ENCODE measurements around the gene RNF13.

RNF13 gene

GRCh38 chr3:149901770-149902169 lies 88.8 kb downstream of the RNF13 start:
- H3K36me3 ChIP-seq (replicated peaks), result no peaks in the 10 kb centered on the region
- in situ Hi-C loops (cut with HindIII; ENCODE audit: low pct_ligation_motif_present, low sequenced_read_pairs), result no loop called here

GRCh38 chr3:149902498-149903139 lies 89.6 kb downstream of the RNF13 start:
- TF ChIP-seq CTCF (IDR thresholded peaks at IDR 0.05; ENCODE audit: low read depth, low read length, missing control alignments), result peak; percentile 8
- in situ Hi-C loops (cut with HindIII; ENCODE audit: low pct_ligation_motif_present, low sequenced_read_pairs), result no loop called here
- DNase-seq, result no peak
- no peak overlapping the region for H3K4me3 ChIP-seq (ENCODE audit: low read depth, low read length)
- no peak overlapping the region for H3K27ac ChIP-seq
- H3K36me3 ChIP-seq (replicated peaks), result no peaks in the 10 kb centered on the region
- H3K27me3 ChIP-seq (replicated peaks), result no peaks in the 10 kb centered on the region

More at GRCh38 chr3:149901770-149902169, 88.8 kb downstream of the RNF13 start:
- H3K27ac ChIP-seq, result no peak overlapping the region
- H3K27me3 ChIP-seq (replicated peaks), result no peaks in the 10 kb centered on the region
- no peak for DNase-seq
- no peak overlapping the region for H3K4me3 ChIP-seq (ENCODE audit: low read depth, low read length)
- no peak for TF ChIP-seq CTCF (IDR thresholded peaks at IDR 0.05; ENCODE audit: low read depth, low read length, missing control alignments)

GRCh38 chr3:149906036-149906435 lies 93.0 kb downstream of the RNF13 start:
- Histone ChIP-seq H3K36me3 (replicated peaks) (no peaks in the 10 kb centered on the region), H3K27me3 (replicated peaks) (no peaks in the 10 kb centered on the region), H3K27ac (no peak overlapping the region), H3K4me3 (ENCODE audit: low read depth, low read length) (no peak overlapping the region)
- no peak for TF ChIP-seq CTCF (IDR thresholded peaks at IDR 0.05; ENCODE audit: low read depth, low read length, missing control alignments)
- in situ Hi-C loops (cut with HindIII; ENCODE audit: low pct_ligation_motif_present, low sequenced_read_pairs), result no loop called here
- no peak for DNase-seq

- Histone ChIP-seq H3K4me3 (ENCODE audit: low read depth, low read length) (no peak overlapping the region), H3K36me3 (replicated peaks) (no peaks in the 10 kb centered on the region), H3K27me3 (replicated peaks) (no peaks in the 10 kb centered on the region), H3K27ac (no peak overlapping the region)
- in situ Hi-C loops (cut with HindIII; ENCODE audit: low pct_ligation_motif_present, low sequenced_read_pairs), result no loop called here
- DNase-seq, result no peak
- no peak for TF ChIP-seq CTCF (IDR thresholded peaks at IDR 0.05; ENCODE audit: low read depth, low read length, missing control alignments)
Measured at GRCh38 chr3:149908424-149908957, 95.5 kb downstream of the RNF13 start.

- H3K4me3 ChIP-seq (ENCODE audit: low read depth, low read length), result no peak overlapping the region
- DNase-seq, result no peak
- H3K27me3 ChIP-seq (replicated peaks), result no peaks in the 10 kb centered on the region
- in situ Hi-C loops (cut with HindIII; ENCODE audit: low pct_ligation_motif_present, low sequenced_read_pairs), result no loop called here
- TF ChIP-seq CTCF (IDR thresholded peaks at IDR 0.05; ENCODE audit: low read depth, low read length, missing control alignments), result no peak
- H3K36me3 ChIP-seq (replicated peaks), result no peaks in the 10 kb centered on the region
- H3K27ac ChIP-seq, result no peak overlapping the region
Measured at GRCh38 chr3:149909923-149910322, 96.9 kb downstream of the RNF13 start.

Measured in brain microvascular endothelial cell (primary cell).